Liver (tissue), 9 donors: ENCODE measurements around the gene PDE4D. TPM values are rescaled to one million over a fixed set of nuclear protein-coding genes. Genes with fewer than 3 reads are reported as not detected.

Source experiments
- DNase-seq: peaks from one replicate; pipeline ENCODE4 v3.0.0-alpha.2; 2017; ENCODE audit warnings: low spot score
- H3K27ac ChIP-seq, 2 donors: one replicate each; pipeline ENCODE4 v1.7.0; 2013; ENCODE audit warnings: inconsistent platforms in 2 of 2, low read length in 2 of 2, control low read depth in 1 of 2, low read depth in 1 of 2, mild to moderate bottlenecking in 1 of 2
- H3K27me3 ChIP-seq, 4 donors: one replicate each; pipeline versions ENCODE4 v1.6.1 to v1.7.0; 2013; ENCODE audit warnings: low read length in 3 of 4, inconsistent platforms in 1 of 4, mild to moderate bottlenecking in 1 of 4, moderate library complexity in 1 of 4; ENCODE audit not compliant: control insufficient read depth in 4 of 4, insufficient read depth in 4 of 4
- H3K36me3 ChIP-seq, 4 donors: one replicate each; pipeline versions ENCODE4 v1.6.1 to v1.7.0; 2013; ENCODE audit warnings: low read length in 3 of 4, mild to moderate bottlenecking in 3 of 4, low read depth in 1 of 4, moderate library complexity in 1 of 4; ENCODE audit not compliant: control insufficient read depth in 4 of 4, insufficient read depth in 3 of 4
- H3K4me1 ChIP-seq, 4 donors: one replicate each; pipeline versions ENCODE4 v1.6.1 to v1.7.0; 2013; ENCODE audit warnings: low read length in 3 of 4, mild to moderate bottlenecking in 3 of 4, moderate library complexity in 1 of 4; ENCODE audit not compliant: control insufficient read depth in 4 of 4, insufficient read depth in 4 of 4
- H3K4me3 ChIP-seq, 3 donors: one replicate each; pipeline versions ENCODE4 v1.6.1 to v1.7.0; 2013; ENCODE audit warnings: low read length in 3 of 3, control low read depth in 1 of 3, low read depth in 1 of 3, mild to moderate bottlenecking in 1 of 3
- H3K9ac ChIP-seq, 2 donors: one replicate each; pipeline ENCODE4 v1.7.0; 2013; ENCODE audit warnings: low read length in 2 of 2, mild to moderate bottlenecking in 2 of 2, moderate library complexity in 2 of 2, control low read depth in 1 of 2, low read depth in 1 of 2
- H3K9me3 ChIP-seq, 4 donors: one replicate each; pipeline versions ENCODE4 v1.6.1 to v1.7.0; 2013; ENCODE audit warnings: low read length in 3 of 4; ENCODE audit not compliant: control insufficient read depth in 4 of 4
- EGR1 ChIP-seq, 2 donors: IDR thresholded peaks; 2 replicates each; pipeline ENCODE4 v1.6.1; 2016 to 2018; ENCODE audit warnings: antibody characterized with exemption in 2 of 2, low read depth in 2 of 2
- HNF4A ChIP-seq, 2 donors: conservative IDR thresholded peaks; 2 replicates each; pipeline ENCODE4 v1.6.1; 2016; ENCODE audit warnings: antibody characterized with exemption in 2 of 2, mild to moderate bottlenecking in 2 of 2
- JUND ChIP-seq, 2 donors: IDR thresholded peaks; 2 replicates each; pipeline ENCODE4 v1.6.1; 2016; ENCODE audit warnings: antibody characterized with exemption in 2 of 2
- NR2F2 ChIP-seq: IDR thresholded peaks from 2 replicates; pipeline ENCODE4 v1.6.1; 2016; ENCODE audit warnings: antibody characterized with exemption
- RAD21 ChIP-seq, 2 donors: IDR thresholded peaks; 2 replicates each; pipeline ENCODE4 v1.6.1; 2016; ENCODE audit warnings: antibody characterized with exemption in 2 of 2, mild to moderate bottlenecking in 2 of 2
- REST ChIP-seq: IDR thresholded peaks from 2 replicates; pipeline ENCODE4 v1.6.1; 2016; ENCODE audit warnings: antibody characterized with exemption, mild to moderate bottlenecking
- RXRA ChIP-seq, 2 donors: IDR thresholded peaks; 2 replicates each; pipeline ENCODE4 v1.6.1; 2017 to 2018; ENCODE audit warnings: antibody characterized with exemption in 2 of 2, mild to moderate bottlenecking in 1 of 2
- SP1 ChIP-seq: IDR thresholded peaks from 2 replicates; pipeline ENCODE4 v1.6.1; 2018; ENCODE audit warnings: antibody characterized with exemption, mild to moderate bottlenecking
- TAF1 ChIP-seq: conservative IDR thresholded peaks from 2 replicates; pipeline ENCODE4 v1.6.1; 2016; ENCODE audit warnings: antibody characterized with exemption, mild to moderate bottlenecking
- YY1 ChIP-seq: IDR thresholded peaks from 2 replicates; pipeline ENCODE4 v1.6.1; 2016; ENCODE audit warnings: antibody characterized with exemption, mild to moderate bottlenecking
- WGBS: extraction: QIAGEN DNeasy Blood & Tissue Kit; methylation state at CpG from one replicate; pipeline ENCODE4 v1.1.7; 2013; 5-methylcytosine and 5-hydroxymethylcytosine counted together
- polyA plus RNA-seq, 2 donors: library from polyadenylated mRNA; stranded (reverse) in 1 of 2; unstranded in 1 of 2; fragments of 200-250 nt in 1 of 2; fragments of >200 nt in 1 of 2; fragmentation: Nextera tagmentation in 1 of 2; extraction: Ambion mirVana in 1 of 2; gene quantifications; one replicate each; pipeline versions ENCODE4 v1.2.1 to v1.2.3, GENCODE V29; 2013 to 2015
- total RNA-seq, 2 donors: library from RNA; depleted of rRNA; stranded (reverse); fragments of >200 nt; gene quantifications; one replicate each; pipeline ENCODE4 v1.2.3, GENCODE V29; 2014
- TF ChIP-seq, protein P1 (sequence below): fragments of 150-350 bp; IDR thresholded peaks from 2 replicates; pipeline ENCODE4 v1.5.1; 2017; ENCODE audit warnings: improper control_type of control experiment, low read depth, low read length; ENCODE audit not compliant: missing input control
- TF ChIP-seq, protein P2 (sequence below): IDR thresholded peaks from 2 replicates; pipeline ENCODE4 v1.6.1; 2016; ENCODE audit warnings: antibody characterized with exemption
- TF ChIP-seq, protein P3 (sequence below): IDR thresholded peaks from 2 replicates; pipeline ENCODE4 v1.6.1; 2016; ENCODE audit warnings: antibody characterized with exemption
- donor health status: healthy.
- donor health status: healthy.
- donor health status: healthy.
- donor health status: healthy.
- donor health status: healthy.

Gene PDE4D
- total and polyA plus RNA-seq, 4 donors = 0.67 to 11.9 (median 6.5) TPM

DNA sequence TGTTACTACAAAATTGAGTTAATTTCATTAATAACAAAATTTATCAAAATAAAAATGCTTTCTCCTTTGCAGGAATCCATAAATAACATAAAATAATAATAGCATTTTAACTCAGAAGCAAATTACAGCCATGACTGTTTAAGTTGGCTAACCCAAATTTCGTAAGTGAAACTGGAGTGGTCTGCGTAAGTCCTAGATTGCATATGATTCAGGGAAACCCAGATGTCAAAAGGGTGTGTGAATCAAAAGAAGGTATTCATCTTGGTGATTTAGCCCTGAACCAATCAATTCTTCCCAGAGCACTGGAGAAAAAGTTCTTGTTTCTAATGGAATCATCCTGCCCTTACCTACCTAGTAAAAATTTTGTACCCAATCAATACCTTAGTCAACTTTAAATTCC is 763.1 kb downstream of the PDE4D start:
- WGBS = 95% methylated on average over 2 of the region's 2 CpGs

DNA sequence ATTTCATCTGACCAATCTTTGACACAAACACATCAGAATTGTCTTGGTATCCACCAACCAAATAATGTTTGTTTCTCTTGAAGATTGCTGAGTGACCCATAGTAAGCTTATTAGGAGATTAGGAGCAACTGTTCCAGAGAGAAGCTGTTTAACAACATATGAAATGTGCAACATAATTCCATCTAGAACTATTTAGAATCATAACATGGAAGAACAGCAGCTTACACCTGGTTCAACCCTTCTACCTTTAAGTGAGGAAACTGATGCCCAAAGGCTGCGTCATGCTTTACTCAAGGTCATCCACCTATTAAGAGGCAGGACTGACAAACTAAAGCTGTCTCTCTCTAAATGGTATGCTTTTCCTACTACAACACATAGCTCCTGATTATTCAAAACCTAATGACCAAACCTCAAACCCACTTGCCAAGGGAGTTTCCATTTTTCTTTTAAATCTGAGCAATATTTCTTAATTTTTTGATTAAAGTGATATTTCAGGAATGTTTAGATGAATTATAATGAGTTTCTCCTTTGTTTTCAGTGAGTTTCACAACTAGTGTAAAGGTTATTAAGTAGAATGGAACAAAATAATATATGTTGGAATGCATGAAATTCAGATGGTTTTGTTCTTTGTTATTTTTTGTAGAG is 764.8 kb downstream of the PDE4D start:
- H3K4me3 ChIP-seq = no peak overlapping the region
- no peaks in the 10 kb centered on the region for H3K27me3 ChIP-seq
- H3K27ac ChIP-seq = no peak overlapping the region
- peaks cover 0 to 8% (median 0%) of the 10 kb centered on the region in 4 donors for H3K4me1 ChIP-seq
- H3K36me3 ChIP-seq = no peaks in the 10 kb centered on the region
- DNase-seq = no peak
- H3K9ac ChIP-seq = no peak overlapping the region
- TF ChIP-seq, protein P1, sequence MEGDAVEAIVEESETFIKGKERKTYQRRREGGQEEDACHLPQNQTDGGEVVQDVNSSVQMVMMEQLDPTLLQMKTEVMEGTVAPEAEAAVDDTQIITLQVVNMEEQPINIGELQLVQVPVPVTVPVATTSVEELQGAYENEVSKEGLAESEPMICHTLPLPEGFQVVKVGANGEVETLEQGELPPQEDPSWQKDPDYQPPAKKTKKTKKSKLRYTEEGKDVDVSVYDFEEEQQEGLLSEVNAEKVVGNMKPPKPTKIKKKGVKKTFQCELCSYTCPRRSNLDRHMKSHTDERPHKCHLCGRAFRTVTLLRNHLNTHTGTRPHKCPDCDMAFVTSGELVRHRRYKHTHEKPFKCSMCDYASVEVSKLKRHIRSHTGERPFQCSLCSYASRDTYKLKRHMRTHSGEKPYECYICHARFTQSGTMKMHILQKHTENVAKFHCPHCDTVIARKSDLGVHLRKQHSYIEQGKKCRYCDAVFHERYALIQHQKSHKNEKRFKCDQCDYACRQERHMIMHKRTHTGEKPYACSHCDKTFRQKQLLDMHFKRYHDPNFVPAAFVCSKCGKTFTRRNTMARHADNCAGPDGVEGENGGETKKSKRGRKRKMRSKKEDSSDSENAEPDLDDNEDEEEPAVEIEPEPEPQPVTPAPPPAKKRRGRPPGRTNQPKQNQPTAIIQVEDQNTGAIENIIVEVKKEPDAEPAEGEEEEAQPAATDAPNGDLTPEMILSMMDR = no peak
- no peak for TF ChIP-seq YY1
- no peak for TF ChIP-seq RAD21 (IDR thresholded peaks at IDR 0.05)
- no peak for TF ChIP-seq TAF1
- no peak for TF ChIP-seq RXRA (IDR thresholded peaks at IDR 0.05)
- TF ChIP-seq SP1 = no peak
- no peak for TF ChIP-seq HNF4A (conservative IDR thresholded peaks at IDR 0.05)
- TF ChIP-seq, protein P2, sequence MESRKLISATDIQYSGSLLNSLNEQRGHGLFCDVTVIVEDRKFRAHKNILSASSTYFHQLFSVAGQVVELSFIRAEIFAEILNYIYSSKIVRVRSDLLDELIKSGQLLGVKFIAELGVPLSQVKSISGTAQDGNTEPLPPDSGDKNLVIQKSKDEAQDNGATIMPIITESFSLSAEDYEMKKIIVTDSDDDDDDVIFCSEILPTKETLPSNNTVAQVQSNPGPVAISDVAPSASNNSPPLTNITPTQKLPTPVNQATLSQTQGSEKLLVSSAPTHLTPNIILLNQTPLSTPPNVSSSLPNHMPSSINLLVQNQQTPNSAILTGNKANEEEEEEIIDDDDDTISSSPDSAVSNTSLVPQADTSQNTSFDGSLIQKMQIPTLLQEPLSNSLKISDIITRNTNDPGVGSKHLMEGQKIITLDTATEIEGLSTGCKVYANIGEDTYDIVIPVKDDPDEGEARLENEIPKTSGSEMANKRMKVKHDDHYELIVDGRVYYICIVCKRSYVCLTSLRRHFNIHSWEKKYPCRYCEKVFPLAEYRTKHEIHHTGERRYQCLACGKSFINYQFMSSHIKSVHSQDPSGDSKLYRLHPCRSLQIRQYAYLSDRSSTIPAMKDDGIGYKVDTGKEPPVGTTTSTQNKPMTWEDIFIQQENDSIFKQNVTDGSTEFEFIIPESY = no peak
- H3K9me3 ChIP-seq = no peaks in the 10 kb centered on the region
- WGBS = 90% methylated on average over 1 of the region's 1 CpG

More for the DNA sequence above, 763.1 kb downstream of the PDE4D start:
- Histone ChIP-seq H3K27ac (no peak overlapping the region), H3K36me3 (no peaks in the 10 kb centered on the region), H3K4me1 (peaks cover 0 to 8% (median 0%) of the 10 kb centered on the region in 4 donors), H3K9ac (no peak overlapping the region), H3K9me3 (no peaks in the 10 kb centered on the region), H3K27me3 (no peaks in the 10 kb centered on the region), H3K4me3 (no peak overlapping the region)
- TF ChIP-seq JUND (IDR thresholded peaks at IDR 0.05) = no peak
- no peak for TF ChIP-seq RAD21 (IDR thresholded peaks at IDR 0.05)
- TF ChIP-seq, protein P3, sequence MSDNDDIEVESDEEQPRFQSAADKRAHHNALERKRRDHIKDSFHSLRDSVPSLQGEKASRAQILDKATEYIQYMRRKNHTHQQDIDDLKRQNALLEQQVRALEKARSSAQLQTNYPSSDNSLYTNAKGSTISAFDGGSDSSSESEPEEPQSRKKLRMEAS = no peak
- TF ChIP-seq EGR1 (IDR thresholded peaks at IDR 0.05; ENCODE audit: low read depth in 2 of 2) = no peak
- no peak for TF ChIP-seq NR2F2
- TF ChIP-seq REST = no peak
- no peak for DNase-seq
